ENCODE results near the gene CFAP90.

- TF ChIP-seq, protein P1, sequence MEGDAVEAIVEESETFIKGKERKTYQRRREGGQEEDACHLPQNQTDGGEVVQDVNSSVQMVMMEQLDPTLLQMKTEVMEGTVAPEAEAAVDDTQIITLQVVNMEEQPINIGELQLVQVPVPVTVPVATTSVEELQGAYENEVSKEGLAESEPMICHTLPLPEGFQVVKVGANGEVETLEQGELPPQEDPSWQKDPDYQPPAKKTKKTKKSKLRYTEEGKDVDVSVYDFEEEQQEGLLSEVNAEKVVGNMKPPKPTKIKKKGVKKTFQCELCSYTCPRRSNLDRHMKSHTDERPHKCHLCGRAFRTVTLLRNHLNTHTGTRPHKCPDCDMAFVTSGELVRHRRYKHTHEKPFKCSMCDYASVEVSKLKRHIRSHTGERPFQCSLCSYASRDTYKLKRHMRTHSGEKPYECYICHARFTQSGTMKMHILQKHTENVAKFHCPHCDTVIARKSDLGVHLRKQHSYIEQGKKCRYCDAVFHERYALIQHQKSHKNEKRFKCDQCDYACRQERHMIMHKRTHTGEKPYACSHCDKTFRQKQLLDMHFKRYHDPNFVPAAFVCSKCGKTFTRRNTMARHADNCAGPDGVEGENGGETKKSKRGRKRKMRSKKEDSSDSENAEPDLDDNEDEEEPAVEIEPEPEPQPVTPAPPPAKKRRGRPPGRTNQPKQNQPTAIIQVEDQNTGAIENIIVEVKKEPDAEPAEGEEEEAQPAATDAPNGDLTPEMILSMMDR (conservative IDR thresholded peaks at IDR 0.05; ENCODE audit: low read depth, low read length): no peak
- no peak for TF ChIP-seq EZH2phosphoT487 (IDR thresholded peaks at IDR 0.05; ENCODE audit: borderline replicate concordance, low read length)
Measured at GRCh38 chr5:7848296-7848695, 2.6 kb downstream of the CFAP90 start.

Measured in PC-3 (cell line).